ENCODE data around the gene SEC16A.

The SEC16A gene

GRCh38 chr9:136505406-136506403, 22.9 kb upstream of the SEC16A start:
- POLR2A ChIA-PET, result no interaction called here
- DNase-seq (ENCODE audit: extremely low spot score), result no peak
- CTCF ChIA-PET, result no interaction called here
- TF ChIP-seq NFRKB (IDR thresholded peaks at IDR 0.05) (no peak), ZNF384 (IDR thresholded peaks at IDR 0.05) (no peak), BHLHE40 (IDR thresholded peaks at IDR 0.05; ENCODE audit: borderline replicate concordance) (no peak), TARDBP (IDR thresholded peaks at IDR 0.05) (no peak), FOXA1 (IDR thresholded peaks at IDR 0.05) (no peak), FOXK2 (IDR thresholded peaks at IDR 0.05) (no peak), SUZ12 (IDR thresholded peaks at IDR 0.05) (no peak), CTBP1 (IDR thresholded peaks at IDR 0.05; ENCODE audit: borderline replicate concordance) (no peak), FOXM1 (IDR thresholded peaks at IDR 0.05; ENCODE audit: borderline replicate concordance) (no peak), HDGF (IDR thresholded peaks at IDR 0.05; ENCODE audit: borderline replicate concordance) (no peak), PKNOX1 (IDR thresholded peaks at IDR 0.05) (no peak), ARNT (IDR thresholded peaks at IDR 0.05) (no peak), LEF1 (IDR thresholded peaks at IDR 0.05; ENCODE audit: borderline replicate concordance) (no peak), ELF4 (IDR thresholded peaks at IDR 0.05) (no peak), L3MBTL2 (conservative IDR thresholded peaks at IDR 0.05) (no peak), SP1 (IDR thresholded peaks at IDR 0.05) (no peak)

- ChIA-PET CTCF (no interaction called here), POLR2A (no interaction called here)
- TF ChIP-seq ARNT (IDR thresholded peaks at IDR 0.05) (no peak), FOXM1 (IDR thresholded peaks at IDR 0.05; ENCODE audit: borderline replicate concordance) (no peak), FOXK2 (IDR thresholded peaks at IDR 0.05) (no peak)
- no peak for DNase-seq (ENCODE audit: extremely low spot score)
Observed at GRCh38 chr9:136504512-136505348, 21.9 kb upstream of the SEC16A start.

- ChIA-PET POLR2A (no interaction called here), CTCF (no interaction called here)
- DNase-seq (ENCODE audit: extremely low spot score), result no peak
- no peak for TF ChIP-seq FOXA1 (IDR thresholded peaks at IDR 0.05)
- no peak for TF ChIP-seq PKNOX1 (IDR thresholded peaks at IDR 0.05)
- TF ChIP-seq BHLHE40 (IDR thresholded peaks at IDR 0.05; ENCODE audit: borderline replicate concordance), result no peak
- TF ChIP-seq FOXK2 (IDR thresholded peaks at IDR 0.05), result no peak
- no peak for TF ChIP-seq SP1 (IDR thresholded peaks at IDR 0.05)
- TF ChIP-seq ARNT (IDR thresholded peaks at IDR 0.05), result no peak
- TF ChIP-seq HDGF (IDR thresholded peaks at IDR 0.05; ENCODE audit: borderline replicate concordance), result no peak
- TF ChIP-seq CTBP1 (IDR thresholded peaks at IDR 0.05; ENCODE audit: borderline replicate concordance), result no peak
- TF ChIP-seq NFRKB (IDR thresholded peaks at IDR 0.05), result no peak
- TF ChIP-seq SUZ12 (IDR thresholded peaks at IDR 0.05), result no peak
- no peak for TF ChIP-seq FOXM1 (IDR thresholded peaks at IDR 0.05; ENCODE audit: borderline replicate concordance)
- no peak for TF ChIP-seq ZNF384 (IDR thresholded peaks at IDR 0.05)
- no peak for TF ChIP-seq ELF4 (IDR thresholded peaks at IDR 0.05)
- TF ChIP-seq L3MBTL2 (conservative IDR thresholded peaks at IDR 0.05), result no peak
- no peak for TF ChIP-seq TARDBP (IDR thresholded peaks at IDR 0.05)
- no peak for TF ChIP-seq LEF1 (IDR thresholded peaks at IDR 0.05; ENCODE audit: borderline replicate concordance)
Observed at GRCh38 chr9:136502940-136503550, 20.2 kb upstream of the SEC16A start.

GRCh38 chr9:136502196-136502595, 19.4 kb upstream of the SEC16A start:
- ChIA-PET POLR2A (no interaction called here), CTCF (no interaction called here)
- DNase-seq (ENCODE audit: extremely low spot score), result no peak
- TF ChIP-seq ZNF384 (IDR thresholded peaks at IDR 0.05) (no peak), LEF1 (IDR thresholded peaks at IDR 0.05; ENCODE audit: borderline replicate concordance) (no peak), ARNT (IDR thresholded peaks at IDR 0.05) (no peak), FOXM1 (IDR thresholded peaks at IDR 0.05; ENCODE audit: borderline replicate concordance) (no peak), SUZ12 (IDR thresholded peaks at IDR 0.05) (no peak), ELF4 (IDR thresholded peaks at IDR 0.05) (no peak), HDGF (IDR thresholded peaks at IDR 0.05; ENCODE audit: borderline replicate concordance) (no peak), L3MBTL2 (conservative IDR thresholded peaks at IDR 0.05) (no peak), FOXK2 (IDR thresholded peaks at IDR 0.05) (no peak), BHLHE40 (IDR thresholded peaks at IDR 0.05; ENCODE audit: borderline replicate concordance) (no peak), TARDBP (IDR thresholded peaks at IDR 0.05) (no peak), CTBP1 (IDR thresholded peaks at IDR 0.05; ENCODE audit: borderline replicate concordance) (no peak), SP1 (IDR thresholded peaks at IDR 0.05) (no peak), FOXA1 (IDR thresholded peaks at IDR 0.05) (no peak), NFRKB (IDR thresholded peaks at IDR 0.05) (no peak)

GRCh38 chr9:136501686-136502085, 18.8 kb upstream of the SEC16A start:
- CTCF ChIA-PET, result no interaction called here
- DNase-seq (ENCODE audit: extremely low spot score), result no peak
- POLR2A ChIA-PET, result interaction anchor here (1.3 kb wide), 1 partner anchor 18 kb away, joined by 3 read pairs; no protein-coding TSS in a partner anchor
- TF ChIP-seq L3MBTL2 (conservative IDR thresholded peaks at IDR 0.05), result no peak
- no peak for TF ChIP-seq CTBP1 (IDR thresholded peaks at IDR 0.05; ENCODE audit: borderline replicate concordance)
- TF ChIP-seq BHLHE40 (IDR thresholded peaks at IDR 0.05; ENCODE audit: borderline replicate concordance), result no peak
- no peak for TF ChIP-seq ARNT (IDR thresholded peaks at IDR 0.05)
- TF ChIP-seq ELF4 (IDR thresholded peaks at IDR 0.05), result no peak
- no peak for TF ChIP-seq SP1 (IDR thresholded peaks at IDR 0.05)
- no peak for TF ChIP-seq FOXA1 (IDR thresholded peaks at IDR 0.05)
- TF ChIP-seq PKNOX1 (IDR thresholded peaks at IDR 0.05), result no peak
- no peak for TF ChIP-seq FOXM1 (IDR thresholded peaks at IDR 0.05; ENCODE audit: borderline replicate concordance)
- TF ChIP-seq LEF1 (IDR thresholded peaks at IDR 0.05; ENCODE audit: borderline replicate concordance), result no peak
- TF ChIP-seq FOXK2 (IDR thresholded peaks at IDR 0.05), result no peak

All from HEK293T (cell line).